ENCODE measurements around the gene MORC4. TPM values are rescaled to one million over a fixed set of nuclear protein-coding genes. Genes with fewer than 3 reads are reported as not detected.

MORC4 gene
- polyA plus RNA-seq, 1 of the 3 experiments (the other 2 are of a cell fraction): 12.5 TPM

- no peak overlapping the region for H3K4me3 ChIP-seq (ENCODE audit: low read depth in 2 of 2, low read length in 1 of 2)
- peaks cover 8% of the 10 kb centered on the region; the same call in 1 of the 2 replicates for H3K27me3 ChIP-seq (ENCODE audit: insufficient read depth)
- H3F3A ChIP-seq (replicated peaks; ENCODE audit: insufficient read depth): no peaks in the 10 kb centered on the region
- H3K4me1 ChIP-seq (ENCODE audit: control insufficient read depth in 1 of 2, insufficient read depth in 2 of 2, low read depth in 1 of 2, low read length in 1 of 2): peaks cover 0 to 13% of the 10 kb centered on the region in 2 experiments; a peak in 3 of 4 replicates
- H3K36me3 ChIP-seq (replicated peaks in 1 of 2; ENCODE audit: control insufficient read depth in 1 of 2, insufficient read depth in 2 of 2, low read length in 1 of 2): no peaks in the 10 kb centered on the region
- CTCF ChIA-PET: interaction anchor here (0.7 to 0.8 kb wide), 2 partner anchors 27 to 87 kb away, joined by 3 read pairs; no protein-coding TSS in a partner anchor
- no peaks in the 10 kb centered on the region for H3K9me3 ChIP-seq
- no peak overlapping the region for H2AFZ ChIP-seq (ENCODE audit: low read depth)
- no peak overlapping the region for H3K9ac ChIP-seq
- H3K9me2 ChIP-seq: no peaks in the 10 kb centered on the region
- H3K27ac ChIP-seq (ENCODE audit: low read depth in 2 of 2, low read length in 1 of 2): no peak overlapping the region
- 28% methylated on average over 2 of the region's 2 CpGs for WGBS (ENCODE audit: low lambda C conversion rate)
- no peak for DNase-seq
- no peaks in the 10 kb centered on the region for H4K20me1 ChIP-seq (ENCODE audit: insufficient read depth)
- H3K4me2 ChIP-seq: no peak overlapping the region
- no peaks in the 10 kb centered on the region for H3K79me2 ChIP-seq (ENCODE audit: insufficient read depth)
- no peak for TF ChIP-seq REST (IDR thresholded peaks at IDR 0.05; ENCODE audit: low read depth, low read length)
- TF ChIP-seq CHD2 (IDR thresholded peaks at IDR 0.05; ENCODE audit: low read length, partially characterized antibody): no peak
- TF ChIP-seq TCF12 (IDR thresholded peaks at IDR 0.05): no peak
- no peak for TF ChIP-seq EP300 (IDR thresholded peaks at IDR 0.05; ENCODE audit: borderline replicate concordance in 1 of 2, low read depth in 1 of 2, low read length in 1 of 2)
- TF ChIP-seq NRF1 (IDR thresholded peaks at IDR 0.05; ENCODE audit: low read depth, low read length): no peak
- no peak for TF ChIP-seq YY1 (IDR thresholded peaks at IDR 0.05; ENCODE audit: low read depth)
- no peak for TF ChIP-seq GATA2 (CRISPR knock-in tag; IDR thresholded peaks at IDR 0.05)
- TF ChIP-seq MAX (IDR thresholded peaks at IDR 0.05; ENCODE audit: low read depth): no peak
- TF ChIP-seq JUND (IDR thresholded peaks at IDR 0.05): no peak
- POLR2A ChIA-PET: no interaction called here
Measured at GRCh38 chrX:106899276-106899675, 100.7 kb downstream of the MORC4 start.

GRCh38 chrX:106898462-106898861 lies 101.5 kb downstream of the MORC4 start:
- no peak overlapping the region for H3K4me3 ChIP-seq (ENCODE audit: low read depth in 2 of 2, low read length in 1 of 2)
- POLR2A ChIA-PET: no interaction called here
- H3K9me3 ChIP-seq: no peaks in the 10 kb centered on the region
- H3F3A ChIP-seq (replicated peaks; ENCODE audit: insufficient read depth): no peaks in the 10 kb centered on the region
- H3K36me3 ChIP-seq (replicated peaks in 1 of 2; ENCODE audit: control insufficient read depth in 1 of 2, insufficient read depth in 2 of 2, low read length in 1 of 2): no peaks in the 10 kb centered on the region
- no peaks in the 10 kb centered on the region for H3K79me2 ChIP-seq (ENCODE audit: insufficient read depth)
- H3K4me1 ChIP-seq (ENCODE audit: control insufficient read depth in 1 of 2, insufficient read depth in 2 of 2, low read depth in 1 of 2, low read length in 1 of 2): peaks cover 0 to 13% of the 10 kb centered on the region in 2 experiments; a peak in 3 of 4 replicates
- no peak overlapping the region for H3K4me2 ChIP-seq
- no peak overlapping the region for H2AFZ ChIP-seq (ENCODE audit: low read depth)
- WGBS (ENCODE audit: low lambda C conversion rate): 8% methylated on average over 1 of the region's 1 CpG
- CTCF ChIA-PET: interaction anchor here (0.7 to 1.7 kb wide), 6 partner anchors 10 to 87 kb away, joined by 3 to 4 read pairs (median 3); no protein-coding TSS in a partner anchor
- peak; percentile 14 for DNase-seq
- H3K9me2 ChIP-seq: no peaks in the 10 kb centered on the region
- no peaks in the 10 kb centered on the region for H4K20me1 ChIP-seq (ENCODE audit: insufficient read depth)
- H3K27me3 ChIP-seq (ENCODE audit: insufficient read depth): peaks cover 8% of the 10 kb centered on the region; the same call in 1 of the 2 replicates
- H3K9ac ChIP-seq: no peak overlapping the region
- TF ChIP-seq MEF2A (IDR thresholded peaks at IDR 0.05; ENCODE audit: borderline replicate concordance, low read depth) (no peak), CTCF (IDR thresholded peaks at IDR 0.05) (peak; percentile 58), SMC3 (IDR thresholded peaks at IDR 0.05; ENCODE audit: low read depth, low read length) (peak; percentile 22; the same call in 1 of the 2 replicates), RAD21 (IDR thresholded peaks at IDR 0.05; ENCODE audit: low read length) (peak; percentile 51), SIN3A (IDR thresholded peaks at IDR 0.05; ENCODE audit: borderline replicate concordance, low read depth, low read length) (no peak)
- H3K27ac ChIP-seq (ENCODE audit: low read depth in 2 of 2, low read length in 1 of 2): no peak overlapping the region
